Stimulated activated CD4-positive, alpha-beta T cell treated with anti-CD3 and anti-CD28 coated beads, TNF-alpha, amount 100 ng/mL, for 48 hours (primary cell): ENCODE measurements around the gene USP48.
"Not testable (repeated sequence)": the region's sequence is repeated elsewhere in the genome, so short reads cannot be mapped to it uniquely, and the experiment has no call there.

Experiments
- DNase-seq, 3 donors: peaks; one replicate each; pipeline ENCODE4 v3.0.0-alpha.2; 2020; ENCODE audit warnings: low read depth in 3 of 3

Gene USP48

GRCh38 chr1:21815724-21816321 is 32.9 kb upstream of the USP48 start:
- no peak for DNase-seq

- DNase-seq: no peak
Measured at GRCh38 chr1:21814981-21815582, 32.1 kb upstream of the USP48 start.

- peak in 1 of 3 donors; percentile 23 for DNase-seq
Measured at GRCh38 chr1:21814241-21814918, 31.4 kb upstream of the USP48 start.

GRCh38 chr1:21813542-21813941 is 30.6 kb upstream of the USP48 start:
- no peak for DNase-seq

- DNase-seq: no peak
Measured at GRCh38 chr1:21811875-21812305, 28.9 kb upstream of the USP48 start, which contains the start of gene LDLRAD2. Gene LDLRAD2 (plus strand): TSS chr1:21812265. CDS start chr1:21812452, 187 bp downstream.

- DNase-seq: no peak
Measured at GRCh38 chr1:21804536-21804935, 21.6 kb upstream of the USP48 start.

- no peak for DNase-seq
Measured at GRCh38 chr1:21801100-21801499, 18.2 kb upstream of the USP48 start.

GRCh38 chr1:21799730-21800129 is 16.8 kb upstream of the USP48 start:
- no peak for DNase-seq

GRCh38 chr1:21795075-21795474 is 12.1 kb upstream of the USP48 start:
- DNase-seq: no peak

- DNase-seq: no peak
Measured at GRCh38 chr1:21794656-21795055, 11.7 kb upstream of the USP48 start.

- no peak for DNase-seq
Measured at GRCh38 chr1:21793104-21793503, 10.2 kb upstream of the USP48 start.

GRCh38 chr1:21786640-21787039 is 3.7 kb upstream of the USP48 start:
- no peak for DNase-seq

- not testable (repeated sequence) for DNase-seq
Measured at GRCh38 chr1:21785764-21786163, 2.8 kb upstream of the USP48 start.

- DNase-seq: no peak
Measured at GRCh38 chr1:21783679-21784603, 992 bp upstream of the USP48 start.

GRCh38 chr1:21782349-21782867 is 541 bp downstream of the USP48 start:
- peak; percentile 16 to 41 (median 26) for DNase-seq

- no peak for DNase-seq
Measured at GRCh38 chr1:21781815-21782348, 1.1 kb downstream of the USP48 start.

- DNase-seq: peak; percentile 34 to 55 (median 36)
Measured at GRCh38 chr1:21779613-21780521, 3.1 kb downstream of the USP48 start.

- no peak for DNase-seq
Measured at GRCh38 chr1:21778405-21778727, 4.6 kb downstream of the USP48 start.

GRCh38 chr1:21776925-21777324 is 6.0 kb downstream of the USP48 start:
- not testable (repeated sequence) for DNase-seq

- DNase-seq: no peak
Measured at GRCh38 chr1:21775985-21776562, 6.9 kb downstream of the USP48 start.
